ENCODE data around the gene CCDC71L. TPM values are rescaled to one million over a fixed set of nuclear protein-coding genes. Genes with fewer than 3 reads are reported as not detected.

Gene CCDC71L
- total RNA-seq, 1 donor from 2014 or later: 20.3 TPM

- Mint-ChIP-seq H3K36me3 (ENCODE audit: insufficient read depth) (no peaks in the 10 kb centered on the region), H3K4me1 (ENCODE audit: low read depth) (peaks cover 8% of the 10 kb centered on the region), H3K27me3 (no peaks in the 10 kb centered on the region), H3K9me3 (ENCODE audit: low read depth) (no peaks in the 10 kb centered on the region), H3K27ac (no peak overlapping the region), H3K4me3 (ENCODE audit: low read depth) (no peak overlapping the region)
- no peak for DNase-seq (ENCODE audit: low spot score, unreplicated experiment)
- TF ChIP-seq CTCF (IDR thresholded peaks at IDR 0.05; ENCODE audit: unreplicated experiment): no peak
Measured at GRCh38 chr7:106615808-106616707, 44.9 kb downstream of the CCDC71L start.

DNA sequence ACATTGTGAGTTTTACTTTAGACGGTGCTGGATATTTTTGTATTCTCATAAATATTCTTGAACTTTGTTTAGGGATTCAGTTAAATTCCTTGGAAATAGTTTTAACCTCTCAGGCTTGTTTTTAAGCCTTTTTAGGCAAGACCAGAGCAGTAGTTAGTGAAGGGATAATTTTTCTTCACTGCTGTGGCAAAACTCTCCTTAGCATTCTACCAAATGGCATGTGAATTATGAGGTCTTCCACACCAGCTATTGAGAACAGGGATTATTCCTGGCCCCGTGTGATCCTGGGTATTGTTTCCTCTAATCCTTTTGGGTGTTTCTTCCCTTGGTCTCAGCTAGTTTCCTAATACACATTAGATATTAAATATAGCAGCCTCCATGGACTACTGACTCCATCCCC lies 46.2 kb downstream of the CCDC71L start:
- Mint-ChIP-seq H3K27me3 (no peaks in the 10 kb centered on the region), H3K4me3 (ENCODE audit: low read depth) (no peak overlapping the region), H3K9me3 (ENCODE audit: low read depth) (no peaks in the 10 kb centered on the region), H3K4me1 (ENCODE audit: low read depth) (peaks cover 9% of the 10 kb centered on the region), H3K36me3 (ENCODE audit: insufficient read depth) (no peaks in the 10 kb centered on the region), H3K27ac (no peak overlapping the region)
- no peak for TF ChIP-seq CTCF (IDR thresholded peaks at IDR 0.05; ENCODE audit: unreplicated experiment)
- DNase-seq (ENCODE audit: low spot score, unreplicated experiment): no peak

DNA sequence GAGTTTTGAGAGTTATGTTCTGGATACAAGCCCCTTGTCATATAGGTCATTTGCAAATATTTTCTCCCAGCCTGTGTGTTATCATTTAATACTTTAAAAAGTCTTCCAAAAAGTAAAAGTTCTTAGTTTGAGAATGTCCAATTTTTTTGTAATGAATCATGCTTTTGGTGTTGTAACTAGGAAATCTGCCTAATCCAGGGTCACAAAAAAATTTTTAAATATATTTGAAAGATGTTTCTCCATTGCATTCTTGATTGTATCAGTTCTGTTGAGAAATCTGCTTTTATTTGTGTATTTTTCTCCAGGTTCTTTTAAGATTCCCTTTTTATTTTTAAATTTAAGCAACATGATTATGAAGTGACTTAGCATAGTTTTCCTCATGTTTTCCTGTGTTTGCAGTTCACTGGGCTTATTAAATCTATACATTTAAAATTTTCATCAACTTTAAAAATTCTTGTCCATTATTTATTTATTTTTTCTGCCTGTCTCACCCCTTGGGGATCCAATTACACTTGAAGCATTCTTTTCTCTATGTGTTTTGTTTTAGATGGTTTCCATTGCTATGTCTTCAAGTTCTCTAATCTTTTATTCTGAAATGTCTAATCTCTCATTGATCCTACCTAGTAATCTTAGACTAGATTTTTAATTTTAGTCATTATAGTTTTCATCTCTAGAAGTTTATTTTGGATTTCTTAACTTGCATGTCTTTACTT lies 47.0 kb downstream of the CCDC71L start:
- Mint-ChIP-seq H3K27ac (no peak overlapping the region), H3K27me3 (no peaks in the 10 kb centered on the region), H3K4me1 (ENCODE audit: low read depth) (peaks cover 12% of the 10 kb centered on the region), H3K9me3 (ENCODE audit: low read depth) (no peaks in the 10 kb centered on the region), H3K36me3 (ENCODE audit: insufficient read depth) (no peaks in the 10 kb centered on the region), H3K4me3 (ENCODE audit: low read depth) (no peak overlapping the region)
- no peak for TF ChIP-seq CTCF (IDR thresholded peaks at IDR 0.05; ENCODE audit: unreplicated experiment)
- DNase-seq (ENCODE audit: low spot score, unreplicated experiment): no peak

DNA sequence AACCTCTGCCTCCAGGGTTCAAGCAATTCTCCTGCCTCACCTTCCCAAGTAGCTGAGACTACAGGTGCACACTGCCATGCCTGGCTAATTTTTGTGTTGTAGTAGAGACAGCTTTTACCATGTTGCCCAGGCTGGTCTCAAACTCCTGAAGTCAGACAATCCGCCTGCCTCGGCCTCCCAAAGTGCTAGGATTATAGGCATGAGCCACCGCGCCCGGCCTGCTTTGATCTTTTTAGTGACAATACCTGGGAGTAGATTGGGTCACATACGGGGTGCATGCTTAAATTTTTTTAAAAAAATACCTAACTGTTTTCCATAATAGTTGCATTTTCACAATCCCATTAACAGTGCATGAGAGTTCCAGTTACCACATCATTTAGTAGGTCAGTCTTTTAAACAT lies 47.7 kb downstream of the CCDC71L start:
- DNase-seq (ENCODE audit: low spot score, unreplicated experiment): no peak
- H3K4me1 Mint-ChIP-seq (ENCODE audit: low read depth): peaks cover 16% of the 10 kb centered on the region
- TF ChIP-seq CTCF (IDR thresholded peaks at IDR 0.05; ENCODE audit: unreplicated experiment): no peak
- no peak overlapping the region for H3K27ac Mint-ChIP-seq
- H3K36me3 Mint-ChIP-seq (ENCODE audit: insufficient read depth): no peaks in the 10 kb centered on the region
- H3K27me3 Mint-ChIP-seq: no peaks in the 10 kb centered on the region
- no peaks in the 10 kb centered on the region for H3K9me3 Mint-ChIP-seq (ENCODE audit: low read depth)
- H3K4me3 Mint-ChIP-seq (ENCODE audit: low read depth): no peak overlapping the region

GRCh38 chr7:106612432-106612831 lies 48.5 kb downstream of the CCDC71L start:
- no peak for TF ChIP-seq CTCF (IDR thresholded peaks at IDR 0.05; ENCODE audit: unreplicated experiment)
- no peaks in the 10 kb centered on the region for H3K9me3 Mint-ChIP-seq (ENCODE audit: low read depth)

More at GRCh38 chr7:106612432-106612831, 48.5 kb downstream of the CCDC71L start:
- Mint-ChIP-seq H3K27me3 (no peaks in the 10 kb centered on the region), H3K36me3 (ENCODE audit: insufficient read depth) (no peaks in the 10 kb centered on the region), H3K27ac (no peak overlapping the region), H3K4me1 (ENCODE audit: low read depth) (peaks cover 16% of the 10 kb centered on the region), H3K4me3 (ENCODE audit: low read depth) (no peak overlapping the region)
- no peak for DNase-seq (ENCODE audit: low spot score, unreplicated experiment)
